ENCODE results near the gene BMX.

BMX gene

GRCh38 chrX:15501506-15501905 is 899 bp downstream of the BMX start:
- no peak overlapping the region for H3K4me3 ChIP-seq (ENCODE audit: low read length)
- DNase-seq (ENCODE audit: low read depth, low spot score): no peak

- H3K4me3 ChIP-seq (ENCODE audit: low read length): no peak overlapping the region
- no peak for DNase-seq (ENCODE audit: low read depth, low spot score)
These were observed 4.1 kb downstream of the BMX start for GRCh38 chrX:15504661-15505060.

- no peak overlapping the region for H3K4me3 ChIP-seq (ENCODE audit: low read length)
- DNase-seq (ENCODE audit: low read depth, low spot score): no peak
These were observed 4.5 kb downstream of the BMX start for GRCh38 chrX:15505101-15505500.

- no peak overlapping the region for H3K4me3 ChIP-seq (ENCODE audit: low read length)
- no peak for DNase-seq (ENCODE audit: low read depth, low spot score)
These were observed 6.4 kb downstream of the BMX start for GRCh38 chrX:15507005-15507404.

- DNase-seq (ENCODE audit: low read depth, low spot score): no peak
- H3K4me3 ChIP-seq (ENCODE audit: low read length): no peak overlapping the region
These were observed 9.2 kb downstream of the BMX start for GRCh38 chrX:15509845-15510244.

- DNase-seq (ENCODE audit: low read depth, low spot score): no peak
These were observed 11.0 kb downstream of the BMX start for GRCh38 chrX:15511563-15511962.

GRCh38 chrX:15512401-15512965 is 11.9 kb downstream of the BMX start:
- no peak overlapping the region for H3K4me3 ChIP-seq (ENCODE audit: low read length)
- DNase-seq (ENCODE audit: low read depth, low spot score): no peak

More at GRCh38 chrX:15511563-15511962, 11.0 kb downstream of the BMX start:
- H3K4me3 ChIP-seq (ENCODE audit: low read length): no peak overlapping the region

GRCh38 chrX:15514279-15514678 is 13.7 kb downstream of the BMX start:
- DNase-seq (ENCODE audit: low read depth, low spot score): no peak
- H3K4me3 ChIP-seq (ENCODE audit: low read length): no peak overlapping the region

GRCh38 chrX:15515931-15516330 is 15.3 kb downstream of the BMX start:
- no peak overlapping the region for H3K4me3 ChIP-seq (ENCODE audit: low read length)
- DNase-seq (ENCODE audit: low read depth, low spot score): peak; percentile 1

GRCh38 chrX:15522464-15522863 is 21.9 kb downstream of the BMX start:
- DNase-seq (ENCODE audit: low read depth, low spot score): no peak
- no peak overlapping the region for H3K4me3 ChIP-seq (ENCODE audit: low read length)

- no peak for DNase-seq (ENCODE audit: low read depth, low spot score)
These were observed 22.5 kb downstream of the BMX start for GRCh38 chrX:15523088-15523487.

GRCh38 chrX:15524417-15524816 is 23.8 kb downstream of the BMX start:
- no peak overlapping the region for H3K4me3 ChIP-seq (ENCODE audit: low read length)
- no peak for DNase-seq (ENCODE audit: low read depth, low spot score)

More at GRCh38 chrX:15523088-15523487, 22.5 kb downstream of the BMX start:
- H3K4me3 ChIP-seq (ENCODE audit: low read length): no peak overlapping the region

- H3K4me3 ChIP-seq (ENCODE audit: low read length): no peak overlapping the region
- no peak for DNase-seq (ENCODE audit: low read depth, low spot score)
These were observed 25.2 kb downstream of the BMX start for GRCh38 chrX:15525664-15526416.

- no peak for DNase-seq (ENCODE audit: low read depth, low spot score)
- no peak overlapping the region for H3K4me3 ChIP-seq (ENCODE audit: low read length)
These were observed 28.6 kb downstream of the BMX start for GRCh38 chrX:15529165-15529564.

- no peak for DNase-seq (ENCODE audit: low read depth, low spot score)
- H3K4me3 ChIP-seq (ENCODE audit: low read length): no peak overlapping the region
These were observed 29.7 kb downstream of the BMX start for GRCh38 chrX:15530318-15530717.

GRCh38 chrX:15546745-15547144 is 46.1 kb downstream of the BMX start:
- H3K4me3 ChIP-seq (ENCODE audit: low read length): no peak overlapping the region
- DNase-seq (ENCODE audit: low read depth, low spot score): no peak

- DNase-seq (ENCODE audit: low read depth, low spot score): no peak
These were observed 46.7 kb downstream of the BMX start for GRCh38 chrX:15547356-15547755.

GRCh38 chrX:15549189-15550012 is 48.8 kb downstream of the BMX start:
- no peak overlapping the region for H3K4me3 ChIP-seq (ENCODE audit: low read length)
- no peak for DNase-seq (ENCODE audit: low read depth, low spot score)

More at GRCh38 chrX:15547356-15547755, 46.7 kb downstream of the BMX start:
- H3K4me3 ChIP-seq (ENCODE audit: low read length): no peak overlapping the region

- no peak for DNase-seq (ENCODE audit: low read depth, low spot score)
- no peak overlapping the region for H3K4me3 ChIP-seq (ENCODE audit: low read length)
These were observed 58.6 kb downstream of the BMX start for GRCh38 chrX:15559227-15559626.

GRCh38 chrX:15560924-15561323 is 60.3 kb downstream of the BMX start:
- no peak for DNase-seq (ENCODE audit: low read depth, low spot score)
- H3K4me3 ChIP-seq (ENCODE audit: low read length): no peak overlapping the region
